ENCODE results near the gene ZNF718.
"Not testable (repeated sequence)": the region's sequence is repeated elsewhere in the genome, so short reads cannot be mapped to it uniquely, and the experiment has no call there.

The ZNF718 gene

DNA sequence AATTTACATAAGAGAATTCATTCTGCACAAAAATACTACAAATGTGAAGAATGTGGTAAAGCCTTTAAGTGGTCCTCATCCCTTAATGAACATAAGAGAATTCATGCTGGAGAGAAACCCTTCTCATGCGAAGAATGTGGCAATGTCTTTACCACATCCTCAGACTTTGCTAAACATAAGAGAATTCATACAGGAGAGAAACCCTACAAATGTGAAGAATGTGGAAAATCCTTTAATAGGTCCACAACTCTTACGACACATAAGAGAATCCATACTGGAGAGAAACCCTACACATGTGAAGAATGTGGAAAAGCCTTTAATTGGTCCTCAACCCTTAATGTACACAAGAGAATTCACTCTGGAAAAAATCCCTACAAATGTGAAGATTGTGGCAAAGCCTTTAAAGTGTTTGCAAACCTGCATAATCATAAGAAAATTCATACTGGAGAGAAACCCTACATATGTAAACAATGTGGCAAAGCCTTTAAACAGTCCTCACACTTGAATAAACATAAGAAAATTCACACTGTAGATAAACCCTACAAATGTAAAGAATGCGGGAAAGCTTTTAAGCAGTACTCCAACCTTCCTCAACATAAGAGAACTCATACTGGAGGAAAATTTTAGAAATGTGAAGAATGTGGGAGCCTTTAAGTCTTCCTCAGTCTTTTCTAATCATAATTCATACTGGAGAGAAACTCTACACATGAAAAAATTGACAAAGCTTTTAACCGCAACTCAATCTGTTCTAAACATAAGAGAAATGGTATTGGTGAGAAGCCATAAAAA is 37.4 kb downstream of the ZNF718 start:
- no peak for DNase-seq

DNA sequence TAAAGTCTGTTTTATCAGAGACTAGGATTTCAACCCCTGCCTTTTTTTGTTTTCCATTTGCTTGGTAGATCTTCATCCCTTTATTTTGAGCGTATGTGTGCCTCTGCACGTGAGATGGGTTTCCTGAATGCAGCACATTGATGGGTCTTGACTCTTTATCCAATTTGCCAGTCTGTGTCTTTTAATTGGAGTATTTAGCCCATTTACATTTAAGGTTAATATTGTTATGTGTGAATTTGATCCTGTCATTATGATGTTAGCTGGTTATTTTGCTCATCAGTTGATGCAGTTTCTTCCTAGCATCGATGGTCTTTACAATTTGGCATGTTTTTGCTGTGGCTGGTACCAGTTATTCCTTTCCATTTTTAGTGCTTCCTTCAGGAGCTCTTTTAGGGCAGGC is 45.3 kb downstream of the ZNF718 start:
- DNase-seq: not testable (repeated sequence)

DNA sequence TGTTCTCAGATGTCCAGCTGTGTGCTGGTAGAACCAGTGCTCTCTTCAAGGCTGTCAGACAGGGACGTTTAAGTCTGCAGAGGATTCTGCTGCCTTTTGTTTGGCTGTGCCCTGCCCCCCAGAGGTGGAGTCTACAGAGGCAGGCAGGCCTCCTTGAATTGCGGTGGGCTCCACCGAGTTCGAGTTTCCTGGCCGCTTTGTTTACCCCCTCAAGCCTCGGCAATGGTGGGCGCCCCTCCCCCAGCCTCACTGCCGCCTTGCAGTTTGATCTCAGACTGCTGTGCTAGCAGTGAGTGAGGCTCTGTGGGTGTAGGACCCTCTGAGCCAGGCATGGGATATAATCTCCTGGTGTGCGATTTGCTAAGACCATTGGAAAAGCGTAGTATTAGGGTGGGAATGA is 47.0 kb downstream of the ZNF718 start:
- not testable (repeated sequence) for DNase-seq

DNA sequence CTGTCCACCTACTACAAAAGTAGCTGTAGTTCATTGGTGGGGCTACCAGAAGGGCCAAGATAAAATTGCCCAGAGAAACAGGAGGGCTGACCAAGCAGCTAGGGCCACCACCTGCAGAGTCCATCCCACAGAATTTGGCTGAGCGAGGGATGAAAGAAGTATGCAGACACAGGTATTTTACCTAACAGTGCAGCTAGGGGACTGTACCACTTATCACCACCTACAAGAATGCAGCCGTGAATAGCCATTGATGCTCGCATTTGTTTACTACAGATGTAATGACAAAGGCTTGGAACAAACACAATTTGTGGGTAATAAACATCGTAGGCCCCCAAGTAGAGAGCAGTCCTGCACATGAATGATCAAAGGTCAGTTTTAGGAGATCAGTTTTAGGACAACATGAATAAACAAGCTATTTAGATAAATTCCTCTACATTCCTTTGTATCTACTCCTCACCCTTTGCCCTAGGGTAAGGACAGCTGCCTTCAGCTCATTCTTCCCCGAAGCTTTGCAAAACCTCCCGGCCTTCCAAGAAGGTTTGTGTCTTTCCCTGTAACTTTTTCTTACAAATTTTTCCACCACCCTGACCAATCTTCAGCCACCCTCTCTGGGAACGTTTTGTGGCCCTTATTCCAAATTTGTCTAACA is 49.5 kb downstream of the ZNF718 start:
- DNase-seq: no peak

DNA sequence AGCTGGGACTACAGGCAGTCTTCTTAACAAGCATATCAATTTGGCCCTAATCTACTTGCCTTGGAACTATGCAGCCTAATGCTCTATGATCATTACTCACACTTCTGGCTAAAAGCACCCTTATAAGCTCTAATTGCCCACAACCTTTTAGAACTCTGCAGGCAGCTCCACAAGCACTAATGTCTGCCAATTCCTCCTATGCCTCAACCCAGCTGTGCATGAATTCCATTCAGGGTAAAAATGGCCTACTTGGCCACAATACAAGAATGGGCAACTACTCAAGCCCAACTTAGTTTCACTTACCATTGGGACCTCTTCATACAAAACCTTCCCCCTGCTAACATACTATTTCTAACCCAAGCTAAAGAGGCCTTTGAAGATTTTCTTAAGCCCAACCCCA is 51.7 kb downstream of the ZNF718 start:
- DNase-seq: no peak

DNA sequence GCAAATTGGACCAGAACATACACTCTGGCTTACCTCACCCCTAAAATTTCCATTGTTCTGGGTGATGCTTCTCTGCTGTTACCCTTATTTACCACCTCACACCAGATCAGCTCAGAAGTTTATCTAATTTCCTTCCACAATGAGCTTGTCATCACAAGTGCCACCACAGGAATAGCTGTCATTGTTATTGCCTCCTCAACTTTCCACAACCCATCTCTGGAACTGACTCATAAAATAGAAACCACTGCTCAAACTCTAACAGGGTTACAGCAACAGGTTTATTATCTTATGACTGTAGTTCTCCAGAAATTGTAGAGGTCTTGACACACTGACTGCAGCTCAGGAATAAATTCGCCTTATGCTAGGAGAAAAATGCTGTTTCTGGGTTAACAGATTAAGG is 52.7 kb downstream of the ZNF718 start:
- DNase-seq: no peak

DNA sequence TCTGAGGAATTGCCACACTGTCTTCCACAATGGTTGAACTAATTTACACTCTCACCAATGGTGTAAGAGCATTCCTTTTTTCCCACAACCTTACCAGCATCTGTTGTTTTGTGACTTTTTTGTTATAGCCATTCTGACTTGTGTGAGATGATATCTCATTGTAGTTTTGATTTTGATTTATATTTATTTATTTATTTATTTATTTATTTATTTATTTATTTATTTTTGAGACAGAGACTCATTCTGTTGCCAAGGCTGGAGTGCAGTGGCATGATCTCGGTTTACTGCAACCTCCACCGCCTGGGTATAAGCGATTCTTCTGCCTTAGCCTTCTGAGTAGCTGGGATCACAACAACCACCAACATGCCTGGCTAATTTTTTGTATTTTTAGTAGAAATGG is 57.9 kb downstream of the ZNF718 start:
- not testable (repeated sequence) for DNase-seq

DNA sequence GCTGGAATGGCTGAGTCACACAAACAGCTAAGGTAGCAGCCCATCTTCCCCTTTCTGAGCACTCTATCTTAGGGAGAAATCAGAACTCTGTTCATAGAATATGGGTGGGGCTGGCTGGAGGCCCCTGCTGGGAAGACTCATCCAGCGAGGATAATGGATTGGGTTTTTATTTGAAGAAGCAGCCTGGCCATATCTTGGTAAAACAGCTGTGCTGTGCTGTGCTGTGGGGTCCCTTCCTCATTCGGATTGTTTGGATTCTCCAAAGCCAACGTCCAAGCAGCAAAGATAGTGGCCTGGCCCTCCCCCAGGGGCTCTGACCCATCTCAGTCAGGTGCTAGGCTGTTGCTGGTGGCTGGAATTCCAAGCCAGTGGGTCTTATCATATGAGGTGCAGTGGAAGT is 63.8 kb downstream of the ZNF718 start:
- no peak for DNase-seq

DNA sequence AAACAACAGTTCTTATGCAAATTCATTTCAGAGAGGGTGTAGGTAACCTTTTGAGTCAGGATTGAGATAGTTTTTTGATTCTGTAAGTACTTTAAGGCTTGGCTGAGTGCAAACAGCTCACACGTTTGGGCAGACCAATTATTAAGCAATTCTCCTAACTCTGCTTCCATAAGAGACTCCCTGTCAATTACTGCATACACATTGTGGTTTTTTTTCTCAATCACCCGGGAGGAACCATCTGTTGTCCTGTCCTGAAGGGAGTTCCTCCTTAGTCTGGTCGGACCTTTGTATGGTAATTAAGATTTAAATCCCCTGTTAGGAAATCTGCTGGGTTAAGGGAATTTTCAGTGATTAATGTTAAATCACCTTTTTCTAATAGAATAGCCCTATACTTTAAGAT is 70.9 kb downstream of the ZNF718 start:
- DNase-seq: not testable (repeated sequence)

DNA sequence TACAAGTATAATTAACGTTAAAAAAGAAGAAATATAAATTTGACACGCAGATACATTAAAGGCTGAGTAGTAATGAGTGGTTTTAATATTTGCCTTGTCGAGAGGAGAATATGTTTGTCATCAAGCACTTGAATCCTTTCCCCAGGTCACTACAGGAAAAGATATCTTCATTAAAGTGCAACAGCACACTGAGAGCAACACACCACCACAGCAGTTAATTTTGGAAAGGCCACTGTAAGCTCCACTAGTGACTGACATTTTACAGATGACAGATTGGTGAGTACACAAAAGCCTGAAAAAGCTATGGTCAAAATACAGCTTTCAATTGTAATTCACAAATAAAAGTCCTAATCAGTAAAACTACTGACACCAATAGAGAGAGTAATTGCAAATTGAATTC is 76.6 kb downstream of the ZNF718 start:
- DNase-seq: no peak

- not testable (repeated sequence) for DNase-seq
These were observed 78.5 kb downstream of the ZNF718 start for GRCh38 chr4:202822-203221.

DNA sequence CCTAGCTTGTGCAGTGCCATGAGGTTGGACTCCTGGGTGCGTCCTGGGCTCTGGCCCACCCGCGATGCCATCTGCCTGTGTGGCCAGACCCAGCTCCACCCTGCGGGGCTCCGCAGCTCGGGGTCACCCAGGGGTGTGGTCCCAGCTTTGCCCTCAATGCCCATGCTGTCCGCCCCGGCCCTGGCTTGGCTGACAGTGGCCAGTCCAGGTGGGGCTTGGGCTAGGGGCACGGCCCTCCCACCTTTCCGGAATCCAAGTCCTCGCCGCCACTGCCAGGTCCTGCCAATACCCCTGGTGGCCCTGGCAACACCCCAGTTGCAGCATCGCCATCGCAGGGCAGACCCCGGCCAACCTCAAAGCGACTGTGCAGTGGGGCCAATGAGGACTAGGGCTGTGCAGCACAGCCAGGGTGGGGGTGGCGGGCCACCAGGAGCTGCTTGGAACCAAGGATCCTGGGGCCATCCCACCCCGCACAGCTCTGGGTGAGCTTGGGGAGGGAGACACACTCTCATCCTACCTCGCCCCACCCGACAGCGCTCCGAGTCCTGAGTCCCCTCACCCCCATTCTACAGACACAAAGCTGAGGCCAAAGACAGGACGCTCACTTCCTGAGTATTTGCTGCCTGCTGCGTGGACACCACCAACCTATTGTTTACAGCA is 80.9 kb downstream of the ZNF718 start:
- DNase-seq: no peak

GRCh38 chr4:206054-206453 is 81.8 kb downstream of the ZNF718 start:
- DNase-seq: no peak

DNA sequence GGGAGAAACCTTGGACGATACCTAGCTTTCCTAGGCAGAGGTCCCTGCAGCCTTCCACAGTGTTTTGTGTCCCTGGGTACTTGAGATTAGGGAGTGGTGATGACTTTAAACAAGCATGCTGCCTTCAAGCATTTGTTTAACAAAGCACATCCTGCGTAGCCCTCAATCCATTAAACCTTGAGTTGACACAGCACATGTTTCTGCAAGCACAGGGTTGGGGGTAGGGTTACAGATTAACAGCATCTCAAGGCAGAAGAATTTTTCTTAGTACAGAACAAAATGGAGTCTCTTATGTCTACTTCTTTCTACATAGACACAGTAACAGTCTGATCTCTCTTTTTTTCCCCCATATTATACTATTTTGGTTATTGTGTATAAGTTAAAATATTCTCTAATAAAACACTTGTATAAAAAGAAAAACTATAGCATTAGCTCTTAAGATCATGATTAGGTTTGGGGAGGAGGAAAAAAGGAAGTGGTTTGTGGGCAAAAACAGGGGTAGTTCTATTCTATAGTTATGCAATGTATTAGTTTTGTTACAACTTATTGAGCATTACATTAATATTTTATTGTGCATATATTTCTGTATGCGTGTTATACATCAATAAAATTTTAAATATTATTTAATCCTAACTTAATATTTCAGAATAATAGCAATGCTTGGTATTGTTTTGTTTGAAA is 84.3 kb downstream of the ZNF718 start:
- DNase-seq: not testable (repeated sequence)

GRCh38 chr4:211033-211511 is 86.8 kb downstream of the ZNF718 start:
- DNase-seq: no peak

GRCh38 chr4:212438-213188 is 88.3 kb downstream of the ZNF718 start:
- no peak for DNase-seq

GRCh38 chr4:213189-213535 is 88.9 kb downstream of the ZNF718 start:
- DNase-seq: not testable (repeated sequence)

All from stimulated activated CD8-positive, alpha-beta memory T cell treated with anti-CD3 and anti-CD28 coated beads, Interleukin-4, amount 100 ng/mL, for 48 hours (primary cell).